Neural progenitor cell (in vitro differentiated cells): Measurements from ENCODE around the gene ARL8A.

Experiments
- EZH2phosphoT487 ChIP-seq: fragments of 200-600 bp; sonication (generic); IDR thresholded peaks from 2 replicates; pipeline ENCODE4 v1.6.1; 2017; ENCODE audit warnings: antibody characterized with exemption
- TF ChIP-seq, protein P1 (sequence below): fragments of 200-600 bp; sonication (generic); IDR thresholded peaks from 2 replicates; pipeline ENCODE4 v1.5.1; 2017; ENCODE audit warnings: antibody characterized with exemption, mild to moderate bottlenecking

DNA sequence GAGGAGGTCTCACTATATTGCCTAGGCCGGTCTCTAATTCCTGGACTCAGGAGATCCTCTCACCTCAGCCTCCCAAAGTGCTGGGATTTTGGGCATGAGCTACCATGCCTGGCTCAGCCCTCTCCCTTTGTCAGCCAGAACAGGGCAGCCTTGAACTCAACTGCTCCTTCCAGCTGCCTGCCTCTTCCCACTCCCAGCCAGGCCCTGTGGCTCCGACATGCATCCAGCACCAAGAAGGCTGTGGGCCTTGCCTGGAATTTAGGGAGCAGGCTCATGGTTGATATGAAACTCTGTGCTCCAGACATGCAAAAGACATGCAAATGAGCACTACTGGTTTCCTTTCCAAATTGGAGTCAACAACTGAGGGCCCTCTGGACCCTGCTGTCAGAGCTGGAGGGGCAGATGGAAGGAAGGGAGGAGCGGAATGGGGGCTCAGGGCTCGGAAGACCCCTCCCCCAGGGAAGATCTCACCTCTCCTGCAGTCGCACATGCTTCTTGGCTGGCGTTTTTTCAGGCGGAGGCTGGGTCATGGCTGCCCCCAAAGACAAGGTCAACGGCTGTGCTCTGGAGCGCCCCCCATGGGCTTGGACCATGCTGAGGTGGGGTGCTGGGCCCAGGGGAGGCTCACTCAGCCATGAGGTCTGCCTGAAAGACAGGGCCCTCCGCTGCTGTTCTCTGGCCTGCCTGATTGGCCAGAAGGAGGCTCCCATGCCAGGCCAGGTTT, 14.4 kb upstream of the ARL8A start:
- TF ChIP-seq, protein P1, sequence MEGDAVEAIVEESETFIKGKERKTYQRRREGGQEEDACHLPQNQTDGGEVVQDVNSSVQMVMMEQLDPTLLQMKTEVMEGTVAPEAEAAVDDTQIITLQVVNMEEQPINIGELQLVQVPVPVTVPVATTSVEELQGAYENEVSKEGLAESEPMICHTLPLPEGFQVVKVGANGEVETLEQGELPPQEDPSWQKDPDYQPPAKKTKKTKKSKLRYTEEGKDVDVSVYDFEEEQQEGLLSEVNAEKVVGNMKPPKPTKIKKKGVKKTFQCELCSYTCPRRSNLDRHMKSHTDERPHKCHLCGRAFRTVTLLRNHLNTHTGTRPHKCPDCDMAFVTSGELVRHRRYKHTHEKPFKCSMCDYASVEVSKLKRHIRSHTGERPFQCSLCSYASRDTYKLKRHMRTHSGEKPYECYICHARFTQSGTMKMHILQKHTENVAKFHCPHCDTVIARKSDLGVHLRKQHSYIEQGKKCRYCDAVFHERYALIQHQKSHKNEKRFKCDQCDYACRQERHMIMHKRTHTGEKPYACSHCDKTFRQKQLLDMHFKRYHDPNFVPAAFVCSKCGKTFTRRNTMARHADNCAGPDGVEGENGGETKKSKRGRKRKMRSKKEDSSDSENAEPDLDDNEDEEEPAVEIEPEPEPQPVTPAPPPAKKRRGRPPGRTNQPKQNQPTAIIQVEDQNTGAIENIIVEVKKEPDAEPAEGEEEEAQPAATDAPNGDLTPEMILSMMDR: no peak
- no peak for TF ChIP-seq EZH2phosphoT487
